WTC11 (cell line): ENCODE measurements around the gene YBEY.

ENCODE experiments used
- CTCF ChIP-seq: fragments of 200-600 bp; IDR thresholded peaks from 2 replicates; pipeline ENCODE4 v1.8.0; 2022; ENCODE audit warnings: antibody characterized with exemption
- FOXP1 ChIP-seq: sonication (generic); formaldehyde crosslinking; IDR thresholded peaks from 2 replicates; pipeline ENCODE4 v1.8.0; 2022; ENCODE audit warnings: missing genetic modification reagents, mild to moderate bottlenecking, moderate library complexity, borderline replicate concordance
- FOXP4 ChIP-seq: sonication (generic); formaldehyde crosslinking; IDR thresholded peaks from 2 replicates; pipeline ENCODE4 v1.8.0; 2022; ENCODE audit warnings: mild to moderate bottlenecking, missing genetic modification reagents
- PRRX2 ChIP-seq: fragments of 250-450 bp; sonication (Bioruptor Pico); IDR thresholded peaks from 2 replicates; pipeline ENCODE4 v1.8.0; 2021; ENCODE audit warnings: mild to moderate bottlenecking
- RORB ChIP-seq: fragments of 250-450 bp; sonication (Bioruptor Pico); IDR thresholded peaks from 2 replicates; pipeline ENCODE4 v1.9.0; 2021; ENCODE audit warnings: mild to moderate bottlenecking
- SP1 ChIP-seq: sonication (generic); formaldehyde crosslinking; conservative IDR thresholded peaks from 2 replicates; pipeline ENCODE4 v1.8.1; 2022; ENCODE audit warnings: missing genetic modification reagents
- TCF7 ChIP-seq: sonication (generic); formaldehyde crosslinking; IDR thresholded peaks from 2 replicates; pipeline ENCODE4 v1.8.0; 2022; ENCODE audit warnings: mild to moderate bottlenecking, low read depth, missing genetic modification reagents, moderate library complexity
- ZNF263 ChIP-seq: sonication (generic); formaldehyde crosslinking; IDR thresholded peaks from 2 replicates; pipeline ENCODE4 v1.8.1; 2022; ENCODE audit warnings: low read depth, mild to moderate bottlenecking, moderate library complexity, missing genetic modification reagents
- ZNF396 ChIP-seq: fragments of 250-450 bp; sonication (Bioruptor Pico); IDR thresholded peaks from 2 replicates; pipeline ENCODE4 v1.8.0; 2021; ENCODE audit warnings: mild to moderate bottlenecking, moderate library complexity, borderline replicate concordance

GRCh38 chr21:46256501-46256994 lies 29.6 kb upstream of the YBEY start:
- TF ChIP-seq FOXP4 (CRISPR knock-in tag) (no peak), FOXP1 (CRISPR knock-in tag) (no peak), CTCF (no peak), SP1 (no peak), TCF7 (CRISPR knock-in tag) (no peak), RORB (CRISPR knock-in tag) (no peak), ZNF263 (CRISPR knock-in tag) (no peak), ZNF396 (no peak), PRRX2 (CRISPR knock-in tag) (no peak)
